Memory B cell (primary cell): ENCODE data around the gene DDX39A.

Experiments used
- ATAC-seq: fragments of 150-1000 bp; cut with Tn5 transposase; 2 replicates; pipeline ENCODE4 v1.10.0; 2021; ENCODE audit warnings: low read depth, mild to moderate bottlenecking, moderate library complexity
- DNase-seq, 2 donors: peaks; one replicate each; pipeline ENCODE4 v3.0.0; 2022; ENCODE audit warnings: low spot score in 2 of 2
- H3K27ac Mint-ChIP-seq: one replicate; pipeline ENCODE4 v1.8.0; 2022; ENCODE audit warnings: mild to moderate bottlenecking, moderate library complexity, mixed read lengths
- H3K27me3 Mint-ChIP-seq: one replicate; pipeline ENCODE4 v1.8.0; 2022; ENCODE audit warnings: mixed read lengths
- H3K36me3 Mint-ChIP-seq: one replicate; pipeline ENCODE4 v1.8.0; 2022; ENCODE audit warnings: mild to moderate bottlenecking, mixed read lengths
- H3K4me1 Mint-ChIP-seq: one replicate; pipeline ENCODE4 v1.8.0; 2022; ENCODE audit warnings: mixed read lengths
- H3K4me3 Mint-ChIP-seq: one replicate; pipeline ENCODE4 v1.8.0; 2022; ENCODE audit warnings: mild to moderate bottlenecking, moderate library complexity, mixed read lengths
- H3K9me3 Mint-ChIP-seq: one replicate; pipeline ENCODE4 v1.8.0; 2022; ENCODE audit warnings: mixed read lengths

The DDX39A gene

DNA sequence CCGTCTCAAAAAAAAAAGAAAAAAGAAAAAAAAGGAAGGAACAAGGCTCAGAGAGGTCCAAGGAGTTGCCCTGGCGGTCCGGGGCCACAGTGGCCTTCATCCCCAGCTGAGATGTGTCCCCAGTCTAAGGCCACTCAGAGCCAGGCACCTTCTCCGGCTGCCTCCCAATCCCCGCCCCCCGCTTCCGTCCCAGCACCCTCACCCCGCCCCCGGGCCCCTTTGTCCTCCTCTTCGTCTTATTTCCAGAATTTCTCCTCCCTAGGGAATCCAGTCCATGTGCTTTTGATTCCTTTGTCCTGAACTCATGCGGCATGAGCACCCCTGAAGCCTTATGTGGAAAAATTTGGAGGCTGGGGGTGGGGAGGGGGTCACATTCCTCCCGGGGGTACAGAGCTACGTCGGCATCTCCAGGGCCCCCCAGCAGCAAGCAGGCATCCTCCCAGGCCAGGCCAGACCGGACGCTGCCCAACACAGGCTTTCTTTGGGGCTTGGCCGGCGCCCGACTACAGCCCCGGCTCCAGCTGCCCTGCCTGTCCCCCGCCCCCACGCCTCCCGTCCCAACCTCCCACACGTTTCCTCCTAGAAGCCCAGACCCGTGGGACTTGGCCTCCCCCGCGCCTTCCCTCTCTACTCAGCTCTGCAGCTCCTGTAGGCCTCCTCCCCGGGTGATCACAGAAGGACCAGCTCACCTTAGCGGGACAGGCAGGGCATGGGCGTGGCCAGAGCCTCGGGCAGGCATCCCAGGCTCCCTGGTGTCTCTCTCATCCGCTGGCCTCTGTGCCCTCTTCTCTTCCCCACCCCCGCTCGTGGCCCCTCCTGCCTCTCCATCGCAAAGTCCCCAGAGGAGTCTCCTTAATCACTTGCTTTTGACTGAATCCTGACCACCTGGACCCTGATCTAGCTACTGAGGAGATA is 55.7 kb downstream of the DDX39A start:
- DNase-seq (no peak), ATAC-seq (no peak)
- Mint-ChIP-seq H3K4me1 (peaks cover 35% of the 10 kb centered on the region), H3K4me3 (peak overlapping the region; percentile 96), H3K27ac (peak overlapping the region; percentile 96), H3K36me3 (peaks cover 2% of the 10 kb centered on the region), H3K27me3 (no peaks in the 10 kb centered on the region), H3K9me3 (no peaks in the 10 kb centered on the region)

DNA sequence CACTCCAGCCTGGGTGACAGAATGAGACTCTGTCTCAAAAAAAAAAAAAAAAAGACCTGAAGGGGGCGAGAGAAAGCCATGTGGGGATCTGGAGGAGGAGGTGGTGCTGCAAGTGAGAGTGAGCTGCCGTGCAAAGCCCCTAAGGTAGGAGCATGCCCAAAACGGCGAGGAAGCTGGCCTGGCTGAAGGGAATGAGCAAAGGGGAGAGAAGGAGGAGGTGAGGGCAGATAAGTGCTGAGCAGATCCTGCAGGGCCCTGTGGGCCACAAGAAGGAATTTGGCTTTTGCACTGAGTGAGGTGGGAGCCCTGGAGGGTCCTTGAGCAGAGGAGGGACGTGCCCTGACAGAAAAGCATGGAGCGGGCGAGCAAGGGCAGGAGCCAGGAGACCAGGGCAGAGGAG is 57.3 kb downstream of the DDX39A start:
- peak overlapping the region; percentile 81 for H3K27ac Mint-ChIP-seq
- peaks cover 2% of the 10 kb centered on the region for H3K36me3 Mint-ChIP-seq
- ATAC-seq (peak; percentile 48), DNase-seq (peak in 1 of 2 donors; percentile 43)
- no peaks in the 10 kb centered on the region for H3K9me3 Mint-ChIP-seq
- no peaks in the 10 kb centered on the region for H3K27me3 Mint-ChIP-seq
- peaks cover 28% of the 10 kb centered on the region for H3K4me1 Mint-ChIP-seq
- peak overlapping the region; percentile 96 for H3K4me3 Mint-ChIP-seq
